HG02938 (cell line): ENCODE results near the gene GAST.

Experiments used
- ATAC-seq: cut with Tn5 transposase; IDR thresholded peaks from one replicate; pipeline ENCODE4 v1.9.1; 2021; ENCODE audit warnings: mild to moderate bottlenecking, moderate library complexity; ENCODE audit not compliant: unreplicated experiment

GAST gene

GRCh38 chr17:41738801-41739112 lies 26.6 kb downstream of the GAST start:
- ATAC-seq, result no peak

- ATAC-seq, result no peak
Observed at GRCh38 chr17:41739661-41740352, 27.7 kb downstream of the GAST start.

GRCh38 chr17:41740506-41740905 lies 28.4 kb downstream of the GAST start:
- ATAC-seq, result no peak

GRCh38 chr17:41741709-41742108 lies 29.6 kb downstream of the GAST start:
- no peak for ATAC-seq

GRCh38 chr17:41748275-41748674 lies 36.1 kb downstream of the GAST start:
- ATAC-seq, result no peak

GRCh38 chr17:41750862-41751261 lies 38.7 kb downstream of the GAST start:
- no peak for ATAC-seq

- ATAC-seq, result no peak
Observed at GRCh38 chr17:41751288-41751687, 39.2 kb downstream of the GAST start.

- no peak for ATAC-seq
Observed at GRCh38 chr17:41754066-41754465, 41.9 kb downstream of the GAST start.

GRCh38 chr17:41758601-41759000 lies 46.5 kb downstream of the GAST start:
- ATAC-seq, result no peak

GRCh38 chr17:41760878-41761277 lies 48.7 kb downstream of the GAST start:
- ATAC-seq, result no peak

- no peak for ATAC-seq
Observed at GRCh38 chr17:41762391-41762790, 50.3 kb downstream of the GAST start.

GRCh38 chr17:41762841-41763240 lies 50.7 kb downstream of the GAST start:
- ATAC-seq, result no peak

- ATAC-seq, result no peak
Observed at GRCh38 chr17:41763327-41763726, 51.2 kb downstream of the GAST start.
